HUDEP-2 (cell line): Measurements from ENCODE around the gene KCTD4.
"Not testable (repeated sequence)": the region's sequence is repeated elsewhere in the genome, so short reads cannot be mapped to it uniquely, and the experiment has no call there.

ENCODE experiments used
- DNase-seq, 76 experiments: peaks; one replicate each; lab custom pipeline; 2025; ENCODE audit not compliant: unreplicated experiment in 76 of 76; lab: John Stamatoyannopoulos, UW

Gene KCTD4

GRCh38 chr13:45218689-45219088 is 17.8 kb upstream of the KCTD4 start:
- DNase-seq = no peak

DNA sequence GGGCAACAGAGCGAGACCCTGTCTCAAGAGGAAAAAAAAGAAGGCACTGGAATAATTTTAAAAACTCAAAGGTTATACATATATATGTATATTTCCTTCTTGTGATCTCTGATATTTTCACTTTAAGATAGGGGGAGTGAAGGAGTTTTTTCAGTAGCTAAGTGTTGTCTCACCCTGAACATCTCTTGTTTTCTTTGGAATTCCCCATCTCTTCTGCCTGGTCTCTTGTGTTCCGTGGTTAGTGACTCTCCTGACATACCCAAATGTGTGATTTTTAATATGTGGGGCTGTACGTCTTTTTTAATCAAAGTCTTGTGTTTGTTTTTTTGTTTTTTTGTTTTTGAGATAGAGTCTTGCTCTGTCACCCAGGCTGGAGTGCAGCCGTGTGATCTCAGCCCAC is 15.3 kb upstream of the KCTD4 start:
- no peak for DNase-seq

DNA sequence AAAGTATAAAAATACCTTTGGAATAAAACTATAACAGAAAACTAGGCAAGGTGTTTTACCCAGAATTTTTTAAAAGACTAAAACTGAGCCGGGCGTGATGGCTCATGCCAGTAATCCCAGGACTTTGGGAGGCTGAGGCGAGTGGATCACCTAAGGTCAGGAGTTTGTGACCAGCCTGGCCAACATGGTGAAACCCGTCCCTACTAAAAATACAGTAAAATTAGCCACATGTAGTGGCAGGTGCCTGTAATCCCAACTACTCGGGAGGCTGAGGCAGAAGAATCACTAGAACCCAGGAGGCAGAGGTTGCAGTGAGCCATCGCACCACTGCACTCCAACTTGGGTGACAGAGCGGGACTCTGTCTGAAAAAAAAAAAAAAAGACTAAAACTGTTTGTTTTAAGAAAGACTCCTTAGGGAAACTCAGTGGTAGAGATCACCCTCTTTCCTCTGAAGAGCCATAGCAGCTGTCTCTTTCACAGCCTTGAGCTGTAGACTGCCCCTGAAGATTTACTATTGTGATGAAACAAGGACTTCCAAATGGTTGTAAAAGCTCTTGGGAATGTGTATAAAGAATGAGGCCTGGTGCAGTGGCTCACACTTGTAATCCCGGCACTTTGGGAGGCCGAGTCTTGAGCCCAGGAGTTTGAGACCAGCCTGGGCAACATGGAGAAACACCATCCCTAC is 14.7 kb upstream of the KCTD4 start:
- no peak for DNase-seq

- no peak for DNase-seq
Measured at GRCh38 chr13:45209229-45209628, 8.4 kb upstream of the KCTD4 start.

- DNase-seq = no peak
Measured at GRCh38 chr13:45208132-45208531, 7.3 kb upstream of the KCTD4 start.

GRCh38 chr13:45207319-45207718 is 6.5 kb upstream of the KCTD4 start:
- DNase-seq = no peak

DNA sequence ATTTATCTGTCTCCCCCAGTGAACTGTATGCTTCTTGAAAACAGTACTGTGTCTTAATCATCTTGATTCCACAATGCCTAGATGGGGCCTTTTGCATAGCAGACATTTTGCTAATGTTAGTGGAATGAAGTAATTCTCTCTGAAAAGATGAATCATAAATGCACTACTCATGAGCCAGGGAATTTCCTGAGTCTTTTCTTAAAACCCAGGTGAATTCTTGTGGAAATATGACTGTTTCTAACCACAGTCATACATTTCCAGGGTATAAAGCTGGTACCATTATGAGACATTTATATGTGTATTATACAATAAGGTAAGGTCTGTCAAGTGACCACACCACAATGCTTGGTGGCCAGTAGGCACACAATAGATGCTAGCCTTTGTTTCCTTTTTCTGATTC is 5.5 kb upstream of the KCTD4 start:
- no peak for DNase-seq

- DNase-seq = peak in 1 of 76 experiments; percentile 7
Measured at GRCh38 chr13:45205124-45205523, 4.3 kb upstream of the KCTD4 start.

DNA sequence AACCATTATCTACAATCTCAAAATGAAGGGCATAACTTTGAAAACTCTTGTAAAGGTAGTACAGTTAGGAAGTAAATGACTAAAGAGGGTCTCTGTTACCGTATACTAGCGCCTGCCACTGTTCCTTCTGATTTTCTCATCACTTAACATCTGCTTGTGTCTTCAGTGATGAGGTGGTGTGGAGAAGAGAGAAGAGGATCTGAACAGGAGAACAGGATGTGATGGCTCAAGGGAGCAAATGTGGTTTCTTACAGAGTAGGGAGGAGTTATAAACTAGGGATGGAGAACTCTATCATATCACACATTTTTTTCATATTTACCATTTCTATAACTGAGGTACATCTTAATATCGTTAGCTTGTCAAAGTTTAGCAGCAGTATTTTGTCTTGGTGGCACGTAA is 1.1 kb downstream of the KCTD4 start:
- no peak for DNase-seq

DNA sequence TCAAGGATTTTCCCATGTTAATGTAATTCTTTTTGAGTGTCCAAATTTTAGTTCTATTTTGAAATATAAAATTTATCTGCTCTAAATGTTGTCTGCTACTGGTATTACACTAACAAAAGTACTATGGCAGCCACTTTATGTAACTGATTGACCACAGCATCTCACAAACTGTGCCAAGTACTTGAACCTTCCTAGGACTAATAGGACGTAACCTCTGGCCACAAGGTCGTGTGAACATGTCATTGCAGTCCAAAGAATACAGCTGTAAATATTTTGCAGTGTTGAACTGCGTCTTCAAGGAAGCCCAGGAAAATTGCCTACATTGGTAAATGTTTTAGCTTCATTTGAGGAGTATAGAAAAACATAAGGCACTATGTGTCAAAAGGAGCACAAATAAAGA is 1.9 kb downstream of the KCTD4 start:
- no peak for DNase-seq

DNA sequence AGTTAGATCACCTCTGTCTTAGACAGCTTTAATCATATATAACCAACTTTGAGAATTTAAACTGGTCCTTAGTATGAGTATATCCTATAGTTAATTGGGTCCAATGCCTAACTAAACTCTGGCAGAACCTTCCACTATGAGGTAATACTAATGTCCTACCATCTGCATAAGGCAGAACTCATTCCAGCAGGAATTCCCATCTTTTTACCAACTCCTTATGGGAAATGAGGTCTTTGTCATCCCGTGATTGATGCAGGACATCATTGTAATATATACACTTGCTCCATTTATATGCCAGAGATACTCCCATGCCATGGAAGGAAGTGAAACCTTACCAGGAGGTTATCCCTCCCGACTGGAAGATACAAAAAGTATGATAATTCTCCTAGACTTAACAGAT is 2.8 kb downstream of the KCTD4 start:
- no peak for DNase-seq

GRCh38 chr13:45196622-45197021 is 4.2 kb downstream of the KCTD4 start:
- DNase-seq = no peak

DNA sequence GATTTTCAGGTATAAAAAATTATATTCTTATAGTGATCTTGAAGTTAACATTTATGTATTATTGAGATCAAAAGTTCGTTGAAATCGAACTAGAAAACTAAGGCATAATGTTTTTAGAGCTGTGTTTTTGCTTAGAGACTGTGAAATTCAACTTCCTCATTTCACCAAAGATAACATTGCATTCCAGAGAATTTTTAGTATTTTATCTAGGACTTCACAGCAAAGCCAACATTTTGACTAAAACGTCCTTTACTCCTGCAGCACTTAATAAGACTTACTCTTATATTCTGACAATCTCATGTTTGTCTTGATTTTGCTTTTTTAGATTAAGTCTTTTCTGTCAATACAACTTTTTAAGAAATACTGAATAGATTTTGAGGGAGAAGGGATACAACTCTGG is 4.7 kb downstream of the KCTD4 start:
- DNase-seq = no peak

DNA sequence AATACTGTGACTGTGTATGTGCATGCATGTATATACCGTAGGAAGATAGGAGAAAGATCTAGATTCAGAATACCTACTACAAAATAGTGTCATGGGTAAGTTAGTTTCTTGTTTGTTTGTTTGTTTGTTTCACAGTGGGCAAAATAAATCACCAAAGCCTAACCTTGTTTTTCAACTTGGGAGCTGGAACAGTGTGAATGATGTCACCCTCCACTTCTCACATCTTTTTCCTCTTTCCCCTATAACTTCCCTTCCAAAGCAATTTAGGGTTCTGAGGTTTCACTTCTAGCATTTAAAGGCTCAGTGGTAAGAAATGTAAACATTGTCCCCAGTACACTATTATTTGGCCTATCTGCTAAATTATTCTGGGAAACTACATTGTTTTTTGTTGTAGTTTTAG is 5.4 kb downstream of the KCTD4 start:
- no peak for DNase-seq

DNA sequence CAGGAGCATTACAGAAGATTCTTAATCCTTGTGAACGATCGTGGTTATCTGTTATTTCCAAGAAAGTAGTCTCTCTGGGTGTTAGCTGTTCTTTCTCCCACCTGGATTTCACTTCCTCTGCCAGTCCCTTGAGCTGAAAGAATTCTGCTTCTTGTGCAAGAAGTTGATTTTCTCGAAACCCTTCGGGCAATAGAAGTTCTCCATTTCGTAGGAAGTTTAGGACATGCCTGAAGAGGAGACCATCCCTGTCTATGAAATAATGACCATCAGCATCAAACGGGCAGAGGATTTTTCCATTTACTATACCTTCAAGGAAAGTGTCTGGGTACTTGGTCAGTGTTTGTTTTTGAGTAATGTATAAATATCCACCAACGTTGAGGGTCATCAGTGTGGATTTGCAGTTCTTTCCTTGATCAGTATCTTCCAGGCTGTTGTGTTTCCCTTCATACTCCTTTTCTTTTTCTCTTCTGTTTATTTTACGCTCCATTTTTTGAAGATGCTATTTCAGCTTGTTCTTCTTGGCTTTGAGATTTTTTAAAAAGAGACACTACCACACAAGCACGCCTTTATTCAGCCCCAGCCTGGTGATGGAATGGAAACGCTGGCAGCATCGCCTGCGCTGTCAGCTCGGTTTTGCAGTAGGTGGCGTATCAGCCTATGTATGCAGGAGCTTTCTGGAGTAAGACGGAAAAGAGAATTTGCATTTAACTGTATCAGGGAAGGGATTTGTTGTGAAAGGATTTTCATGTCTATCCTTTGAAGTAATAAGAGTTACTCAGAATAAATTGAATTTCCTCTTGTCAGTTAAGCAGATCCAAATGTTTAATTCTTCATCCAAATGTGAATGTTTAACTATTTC is 6.5 kb downstream of the KCTD4 start:
- DNase-seq = peak in 1 of 76 experiments; percentile 8

- no peak for DNase-seq
Measured at GRCh38 chr13:45191874-45192273, 9.0 kb downstream of the KCTD4 start.

- DNase-seq = not testable (repeated sequence)
Measured at GRCh38 chr13:45189511-45189910, 11.3 kb downstream of the KCTD4 start.

DNA sequence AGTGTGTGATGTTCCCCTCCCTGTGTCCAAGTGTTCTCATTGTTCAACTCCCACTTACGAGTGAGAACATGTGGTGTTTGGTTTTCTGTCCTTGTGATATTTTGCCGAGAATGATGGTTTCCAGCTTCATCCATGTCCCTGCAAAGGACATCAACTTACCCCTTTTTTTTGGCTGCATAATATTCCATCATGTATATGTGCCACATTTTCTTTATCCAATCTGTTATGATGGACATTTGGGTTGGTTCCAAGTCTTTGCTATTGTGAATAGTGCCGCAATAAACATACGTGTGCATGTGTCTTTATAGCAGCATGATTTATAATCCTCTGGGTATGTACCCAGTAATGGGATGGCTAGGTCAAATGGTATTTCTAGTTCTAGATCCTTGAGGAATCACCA is 11.8 kb downstream of the KCTD4 start:
- DNase-seq = not testable (repeated sequence)

DNA sequence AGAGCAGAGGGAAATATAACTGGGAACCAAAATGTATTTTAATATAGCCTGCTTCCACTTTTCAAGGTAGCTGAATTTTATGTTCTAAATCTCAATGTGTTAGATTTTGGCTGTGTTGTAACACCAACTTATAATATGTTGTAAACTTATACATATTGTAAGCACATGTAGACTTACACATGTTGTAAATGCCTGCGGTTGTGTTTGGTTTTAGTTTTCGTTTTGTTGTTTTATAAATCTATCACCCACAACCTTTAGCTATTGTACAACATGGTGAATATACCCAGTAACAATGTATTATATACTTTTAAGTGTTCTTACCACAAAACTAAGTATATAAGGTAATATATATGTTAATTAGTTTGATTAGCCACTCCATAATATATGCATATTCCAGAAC is 15.6 kb downstream of the KCTD4 start:
- no peak for DNase-seq

DNA sequence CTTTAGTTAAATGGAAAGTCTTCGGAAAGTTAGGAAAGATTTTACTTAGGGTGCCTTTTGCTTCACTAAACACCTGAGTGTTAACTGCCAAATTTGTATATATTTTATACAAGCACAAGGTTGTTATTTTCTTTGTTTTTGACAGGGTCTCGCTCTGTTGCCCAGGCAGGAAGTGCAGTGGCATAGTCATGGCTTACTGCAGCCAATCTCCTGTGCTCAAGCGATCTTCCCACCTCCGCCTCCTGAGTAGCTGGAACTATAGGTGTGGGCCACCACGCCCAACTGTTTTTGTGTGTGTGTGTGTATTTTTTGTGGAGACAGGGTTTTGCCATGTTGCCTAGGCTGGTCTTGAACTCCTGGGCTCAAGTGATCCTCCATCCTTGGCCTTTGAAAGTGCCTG is 16.2 kb downstream of the KCTD4 start:
- no peak for DNase-seq

DNA sequence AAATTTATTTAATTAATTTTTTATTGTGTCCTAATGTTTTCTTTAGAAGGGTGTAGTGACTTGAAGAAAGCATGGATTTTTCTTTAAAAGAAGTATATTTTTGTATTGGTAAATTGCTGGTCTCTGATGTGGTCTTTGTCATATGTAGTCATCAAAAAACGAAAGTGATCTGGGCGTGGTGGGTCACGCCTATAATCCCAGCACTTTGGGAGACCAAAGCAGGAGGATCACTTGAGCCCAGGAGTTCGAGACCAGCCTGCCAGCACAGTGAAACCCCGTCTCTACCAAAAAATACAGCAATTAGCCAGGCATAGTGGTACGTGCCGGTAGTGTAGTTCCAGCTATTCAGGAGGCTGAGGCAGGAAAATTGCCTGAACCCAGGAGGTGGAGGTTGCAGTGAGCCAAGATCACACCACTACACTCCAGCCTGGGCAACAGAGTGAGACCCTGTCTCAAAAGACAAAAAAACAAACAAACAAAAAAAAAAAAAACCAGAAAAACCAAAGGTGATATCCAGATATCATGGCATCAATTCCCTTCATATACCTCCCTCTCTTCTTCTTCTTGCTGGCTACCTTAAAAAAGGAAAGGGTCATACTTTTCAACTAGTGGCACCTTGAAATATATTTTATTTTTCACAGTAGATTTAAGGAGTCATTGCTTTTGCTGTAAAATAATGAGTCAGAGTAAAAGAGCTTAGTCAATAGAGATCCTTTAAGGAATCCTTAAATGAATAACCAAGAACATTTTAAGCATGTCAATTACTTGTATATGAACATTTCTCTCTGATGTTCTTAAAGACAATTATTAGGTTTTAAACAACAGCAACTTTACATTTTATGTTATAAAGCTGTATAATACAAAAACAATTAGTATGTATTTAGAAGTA is 19.9 kb downstream of the KCTD4 start:
- DNase-seq = peak in 5 of 76 experiments; percentile 3 to 10 (median 4)
